GM23338 (cell line): ENCODE data around the gene TRIM68. TPM values are rescaled to one million over a fixed set of nuclear protein-coding genes. Genes with fewer than 3 reads are reported as not detected.

Experiments used
- ATAC-seq: fragments of 200-7000 bp; cut with Tn5 transposase; 3 replicates; pipeline ENCODE4 v1.9.1; 2020
- DNase-seq: peaks from one replicate; pipeline ENCODE4 v3.0.0-alpha.2; 2015; ENCODE audit warnings: low spot score
- H2AFZ ChIP-seq: fragments of 200-600 bp; sonication (generic); 2 replicates; pipeline ENCODE4 v1.8.0; 2016; ENCODE audit warnings: antibody characterized with exemption, mild to moderate bottlenecking, moderate library complexity
- H3F3A ChIP-seq: fragments of 200-600 bp; sonication (generic); replicated peaks from 2 replicates; pipeline ENCODE4 v1.8.0; 2017; ENCODE audit warnings: antibody characterized with exemption, mixed run types, low read depth
- H3K27ac ChIP-seq: fragments of 200-600 bp; sonication (generic); 2 replicates; pipeline ENCODE4 v1.6.1; 2016; ENCODE audit warnings: low read depth
- H3K27me3 ChIP-seq: fragments of 200-600 bp; sonication (generic); 2 replicates; pipeline ENCODE4 v1.8.0; 2016; ENCODE audit warnings: mild to moderate bottlenecking, mixed run types, moderate library complexity; ENCODE audit not compliant: insufficient read depth
- H3K36me3 ChIP-seq: fragments of 200-600 bp; sonication (generic); 2 replicates; pipeline ENCODE4 v1.8.0; 2016; ENCODE audit warnings: mild to moderate bottlenecking; ENCODE audit not compliant: insufficient read depth
- H3K4me1 ChIP-seq: fragments of 200-600 bp; sonication (generic); 2 replicates; pipeline ENCODE4 v1.8.0; 2016; ENCODE audit warnings: mild to moderate bottlenecking, moderate library complexity; ENCODE audit not compliant: insufficient read depth
- H3K4me2 ChIP-seq: fragments of 200-600 bp; sonication (generic); 2 replicates; pipeline ENCODE4 v1.7.1; 2017; ENCODE audit warnings: mixed run types
- H3K4me3 ChIP-seq: fragments of 200-600 bp; sonication (generic); 2 replicates; pipeline ENCODE4 v1.6.1; 2016; ENCODE audit warnings: mixed run types
- H3K79me2 ChIP-seq: fragments of 200-600 bp; sonication (generic); replicated peaks from 2 replicates; pipeline ENCODE4 v1.8.0; 2017; ENCODE audit warnings: mild to moderate bottlenecking; ENCODE audit not compliant: insufficient read depth
- H3K9me2 ChIP-seq: fragments of 200-600 bp; sonication (generic); 2 replicates; pipeline ENCODE4 v1.8.0; 2017; ENCODE audit not compliant: insufficient read depth
- H4K20me1 ChIP-seq: fragments of 200-600 bp; sonication (generic); replicated peaks from 2 replicates; pipeline ENCODE4 v1.8.0; 2017; ENCODE audit warnings: mild to moderate bottlenecking; ENCODE audit not compliant: insufficient read depth
- H3K27ac Mint-ChIP-seq: 2 replicates; pipeline ENCODE4 v1.8.0; 2020; ENCODE audit warnings: inconsistent platforms, mild to moderate bottlenecking, moderate library complexity, mixed read lengths
- H3K27me3 Mint-ChIP-seq: 3 replicates; pipeline ENCODE4 v1.8.0; 2022; ENCODE audit warnings: low read depth, mild to moderate bottlenecking, moderate library complexity, mixed read lengths, inconsistent platforms; ENCODE audit not compliant: insufficient read depth, poor library complexity
- H3K36me3 Mint-ChIP-seq: 3 replicates; pipeline ENCODE4 v1.8.0; 2021; ENCODE audit warnings: low read depth, mild to moderate bottlenecking, inconsistent platforms, moderate library complexity, mixed read lengths
- H3K4me1 Mint-ChIP-seq: 3 replicates; pipeline ENCODE4 v1.8.0; 2020; ENCODE audit warnings: mild to moderate bottlenecking, inconsistent platforms, mixed read lengths
- H3K4me3 Mint-ChIP-seq: 3 replicates; pipeline ENCODE4 v1.8.0; 2021; ENCODE audit warnings: moderate library complexity, mild to moderate bottlenecking, inconsistent platforms, mixed read lengths
- H3K9me3 Mint-ChIP-seq: 3 replicates; pipeline ENCODE4 v1.8.0; 2020; ENCODE audit warnings: moderate library complexity, mild to moderate bottlenecking, inconsistent platforms, mixed read lengths
- CREB1 ChIP-seq: fragments of 250-450 bp; sonication (Bioruptor Pico); IDR thresholded peaks from 2 replicates; pipeline ENCODE4 v1.5.0; 2020; ENCODE audit warnings: low read depth, mild to moderate bottlenecking, moderate library complexity
- CTCF ChIP-seq, 2 experiments: fragments of 200-600 bp in 1 of 2; sonication (generic) in 1 of 2; conservative IDR thresholded peaks; 2 replicates each; pipeline versions ENCODE4 v1.5.1 to v1.6.1; 2016 to 2017; ENCODE audit warnings: antibody characterized with exemption in 2 of 2, low read depth in 2 of 2, mild to moderate bottlenecking in 2 of 2, moderate library complexity in 1 of 2
- EZH2phosphoT487 ChIP-seq: fragments of 200-600 bp; sonication (generic); IDR thresholded peaks from one replicate; pipeline ENCODE4 v1.8.1; 2018; ENCODE audit warnings: antibody characterized with exemption; ENCODE audit not compliant: unreplicated experiment
- NANOG ChIP-seq: IDR thresholded peaks from 2 replicates; pipeline ENCODE4 v1.6.1; 2016; ENCODE audit warnings: antibody characterized with exemption, borderline replicate concordance
- POLR2AphosphoS5 ChIP-seq: IDR thresholded peaks from 2 replicates; pipeline ENCODE4 v1.6.1; 2016; ENCODE audit warnings: antibody characterized with exemption, low read depth
- ZNF114 ChIP-seq: fragments of 250-450 bp; sonication (Bioruptor Pico); IDR thresholded peaks from 2 replicates; pipeline ENCODE4 v1.5.0; 2020; ENCODE audit warnings: mild to moderate bottlenecking, moderate library complexity
- ZNF331 ChIP-seq: fragments of 250-450 bp; sonication (Bioruptor Pico); IDR thresholded peaks from 2 replicates; pipeline ENCODE4 v1.5.0; 2020; ENCODE audit warnings: low read depth, mild to moderate bottlenecking, moderate library complexity
- ZNF462 ChIP-seq: fragments of 250-450 bp; sonication (Bioruptor Pico); IDR thresholded peaks from 2 replicates; pipeline ENCODE4 v1.5.0; 2020; ENCODE audit warnings: mild to moderate bottlenecking, moderate library complexity
- polyA plus RNA-seq: library from polyadenylated mRNA; unstranded; fragments of >200 nt; fragmentation: Nextera tagmentation; extraction: Ambion mirVana; gene quantifications from 2 replicates; pipeline ENCODE4 v1.2.1, GENCODE V29; 2016
- total RNA-seq: library from RNA; depleted of rRNA; stranded (reverse); fragments of >200 nt; shearing (Covaris generic); gene quantifications from 2 replicates; pipeline ENCODE4 v1.2.3, GENCODE V29; 2014
- TF ChIP-seq, protein P1 (sequence below): IDR thresholded peaks from 2 replicates; pipeline ENCODE4 v1.6.1; 2016; ENCODE audit warnings: antibody characterized with exemption

Gene TRIM68
- total and polyA plus RNA-seq, 2 experiments from 2014 or later = 1.6 to 5.7 TPM

DNA sequence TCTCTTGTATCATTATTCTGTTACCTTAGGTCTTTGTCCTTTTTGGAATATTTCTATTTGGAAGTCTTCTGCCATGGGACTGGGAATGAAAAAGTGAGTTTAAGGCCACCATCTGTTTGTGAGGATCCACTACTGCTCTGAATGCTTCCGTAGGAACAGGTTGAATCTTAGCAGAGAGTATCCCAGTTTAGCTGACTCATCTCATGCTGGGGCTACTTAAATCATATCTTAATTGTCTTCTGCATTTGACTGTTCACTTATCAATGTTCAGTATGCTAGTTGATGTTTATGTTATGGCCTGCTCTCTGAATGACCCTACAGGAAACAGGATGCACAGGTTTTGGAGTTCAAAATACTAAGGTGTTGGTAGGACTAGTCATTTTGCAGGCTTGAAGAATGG lies 27.9 kb downstream of the TRIM68 start:
- H3K4me3 ChIP-seq = no peak overlapping the region
- Mint-ChIP-seq H3K4me3 (no peak overlapping the region), H3K27ac (no peak overlapping the region), H3K36me3 (no peaks in the 10 kb centered on the region), H3K27me3 (peaks cover 2% of the 10 kb centered on the region), H3K4me1 (no peaks in the 10 kb centered on the region), H3K9me3 (no peaks in the 10 kb centered on the region; the same call in 2 of the 3 replicates)
- no peaks in the 10 kb centered on the region for H3F3A ChIP-seq
- H4K20me1 ChIP-seq = no peaks in the 10 kb centered on the region
- no peak for ATAC-seq
- H3K4me1 ChIP-seq = no peaks in the 10 kb centered on the region
- peaks cover 8% of the 10 kb centered on the region; the same call in 1 of the 2 replicates for H3K9me2 ChIP-seq
- no peaks in the 10 kb centered on the region for H3K27me3 ChIP-seq
- no peak overlapping the region for H3K27ac ChIP-seq
- no peaks in the 10 kb centered on the region for H3K79me2 ChIP-seq
- H3K4me2 ChIP-seq = no peak overlapping the region
- TF ChIP-seq EZH2phosphoT487 = no peak
- no peak for TF ChIP-seq ZNF114 (CRISPR knock-in tag)
- no peak for TF ChIP-seq CTCF (conservative IDR thresholded peaks at IDR 0.05; ENCODE audit: low read depth in 2 of 2)
- TF ChIP-seq NANOG = no peak
- TF ChIP-seq, protein P1, sequence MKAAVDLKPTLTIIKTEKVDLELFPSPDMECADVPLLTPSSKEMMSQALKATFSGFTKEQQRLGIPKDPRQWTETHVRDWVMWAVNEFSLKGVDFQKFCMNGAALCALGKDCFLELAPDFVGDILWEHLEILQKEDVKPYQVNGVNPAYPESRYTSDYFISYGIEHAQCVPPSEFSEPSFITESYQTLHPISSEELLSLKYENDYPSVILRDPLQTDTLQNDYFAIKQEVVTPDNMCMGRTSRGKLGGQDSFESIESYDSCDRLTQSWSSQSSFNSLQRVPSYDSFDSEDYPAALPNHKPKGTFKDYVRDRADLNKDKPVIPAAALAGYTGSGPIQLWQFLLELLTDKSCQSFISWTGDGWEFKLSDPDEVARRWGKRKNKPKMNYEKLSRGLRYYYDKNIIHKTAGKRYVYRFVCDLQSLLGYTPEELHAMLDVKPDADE = no peak
- no peak for DNase-seq
- no peaks in the 10 kb centered on the region for H3K36me3 ChIP-seq
- no peak overlapping the region for H2AFZ ChIP-seq

GRCh38 chr11:4578624-4579023 lies 29.4 kb downstream of the TRIM68 start:
- Histone ChIP-seq H3K27me3 (no peaks in the 10 kb centered on the region), H3K4me2 (no peak overlapping the region), H4K20me1 (no peaks in the 10 kb centered on the region), H3K79me2 (no peaks in the 10 kb centered on the region), H3K4me3 (no peak overlapping the region), H3K9me2 (peaks cover 11% of the 10 kb centered on the region; the same call in 1 of the 2 replicates), H3K4me1 (no peaks in the 10 kb centered on the region), H3K27ac (no peak overlapping the region), H3K36me3 (no peaks in the 10 kb centered on the region), H2AFZ (no peak overlapping the region), H3F3A (no peaks in the 10 kb centered on the region)
- no peak for ATAC-seq
- Mint-ChIP-seq H3K4me1 (no peaks in the 10 kb centered on the region), H3K4me3 (no peak overlapping the region), H3K27me3 (peaks cover 2% of the 10 kb centered on the region), H3K27ac (no peak overlapping the region), H3K9me3 (no peaks in the 10 kb centered on the region; the same call in 2 of the 3 replicates), H3K36me3 (no peaks in the 10 kb centered on the region)
- no peak for DNase-seq
- TF ChIP-seq CREB1 (CRISPR knock-in tag) (no peak), NANOG (no peak), EZH2phosphoT487 (no peak), ZNF462 (CRISPR knock-in tag) (no peak), POLR2AphosphoS5 (no peak), ZNF331 (CRISPR knock-in tag) (no peak)
- TF ChIP-seq, protein P1 = no peak
